Measurements from ENCODE around the gene STXBP4. TPM values are rescaled to one million over a fixed set of nuclear protein-coding genes. Genes with fewer than 3 reads are reported as not detected.

Gene STXBP4
- total RNA-seq, 1 donor from 2014 or later = 4.7 TPM

Other genes starting within 250 kb of the STXBP4 start
- gene TOM1L1, start 67.9 kb upstream of the STXBP4 start, total RNA-seq = 10.5 TPM
- gene COX11, start 111 bp upstream of the STXBP4 start, total RNA-seq = 60.4 TPM

Measured in Right ventricle myocardium inferior (tissue), 1 donor.